Neural cell (in vitro differentiated cells): ENCODE data around the gene ZNF462. TPM values are rescaled to one million over a fixed set of nuclear protein-coding genes. Genes with fewer than 3 reads are reported as not detected.

ENCODE experiments used
- H2AFZ ChIP-seq: fragments of 200-600, 300-800 bp; sonication (generic), shearing (Covaris generic); 2 replicates; pipeline ENCODE4 v1.6.0; 2014; ENCODE audit warnings: low read depth, mild to moderate bottlenecking, antibody characterized with exemption, low read length, moderate library complexity
- H3F3A ChIP-seq: fragments of 200-600 bp; shearing (Covaris generic); 2 replicates; pipeline ENCODE4 v1.6.1; 2016; ENCODE audit warnings: mild to moderate bottlenecking, moderate library complexity, mixed read lengths, antibody characterized with exemption, low read length; ENCODE audit not compliant: insufficient read depth, poor library complexity, severe bottlenecking
- H3K27ac ChIP-seq: fragments of 200-600, 300-800 bp; sonication (generic), shearing (Covaris generic); 2 replicates; pipeline ENCODE4 v1.5.1; 2014; ENCODE audit warnings: mild to moderate bottlenecking, low read length, moderate library complexity
- H3K27me3 ChIP-seq: fragments of 300-800, 200-600 bp; sonication (generic), shearing (Covaris generic); 2 replicates; pipeline ENCODE4 v1.6.0; 2014; ENCODE audit warnings: mild to moderate bottlenecking, low read depth, low read length, moderate library complexity; ENCODE audit not compliant: insufficient read depth
- H3K36me3 ChIP-seq: fragments of 300-800, 200-600 bp; sonication (generic), shearing (Covaris generic); 2 replicates; pipeline ENCODE4 v1.5.1; 2014; ENCODE audit warnings: mild to moderate bottlenecking, antibody characterized with exemption, low read length, moderate library complexity; ENCODE audit not compliant: insufficient read depth
- H3K4me2 ChIP-seq: fragments of 300-800, 200-600 bp; sonication (generic), shearing (Covaris generic); 2 replicates; pipeline ENCODE4 v1.6.0; 2014; ENCODE audit warnings: mild to moderate bottlenecking, low read length
- H3K4me3 ChIP-seq: fragments of 300-800, 200-600 bp; sonication (generic), shearing (Covaris generic); 2 replicates; pipeline ENCODE4 v1.5.1; 2014; ENCODE audit warnings: mild to moderate bottlenecking, low read length, moderate library complexity
- H3K79me2 ChIP-seq: fragments of 200-600 bp; shearing (Covaris generic); replicated peaks from 2 replicates; pipeline ENCODE4 v1.6.0; 2014; ENCODE audit warnings: mild to moderate bottlenecking, low read length, moderate library complexity; ENCODE audit not compliant: insufficient read depth
- H3K9ac ChIP-seq: fragments of 300-800, 200-600 bp; sonication (generic), shearing (Covaris generic); 2 replicates; pipeline ENCODE4 v1.6.1; 2016; ENCODE audit warnings: mild to moderate bottlenecking, low read length, mixed read lengths
- H3K9me2 ChIP-seq: fragments of 200-600 bp; shearing (Covaris generic); 2 replicates; pipeline ENCODE4 v1.6.1; 2016; ENCODE audit warnings: mild to moderate bottlenecking, low read length, mixed read lengths; ENCODE audit not compliant: insufficient read depth
- H3K9me3 ChIP-seq: fragments of 200-600, 300-800 bp; sonication (generic), shearing (Covaris generic); 2 replicates; pipeline ENCODE4 v1.6.1; 2016; ENCODE audit warnings: mild to moderate bottlenecking, mixed run types, low read length, moderate library complexity, mixed read lengths
- H4K20me1 ChIP-seq: fragments of 200-600 bp; shearing (Covaris generic); 2 replicates; pipeline ENCODE4 v1.6.1; 2016; ENCODE audit warnings: mild to moderate bottlenecking, mixed run types; ENCODE audit not compliant: insufficient read depth
- EP300 ChIP-seq: fragments of 450-650 bp; conservative IDR thresholded peaks from 2 replicates; pipeline ENCODE4 v1.6.1; 2014; ENCODE audit warnings: antibody characterized with exemption, mild to moderate bottlenecking, moderate library complexity; ENCODE audit not compliant: poor library complexity, severe bottlenecking
- EZH2 ChIP-seq: fragments of 200-600, 300-800 bp; shearing (Covaris generic), sonication (generic); IDR thresholded peaks from 2 replicates; pipeline ENCODE4 v1.6.1; 2014; ENCODE audit warnings: antibody characterized with exemption, low read length, borderline replicate concordance, mild to moderate bottlenecking; ENCODE audit not compliant: insufficient read depth, poor library complexity, severe bottlenecking
- MXI1 ChIP-seq: fragments of 450-650 bp; conservative IDR thresholded peaks from 2 replicates; pipeline ENCODE4 v1.6.1; 2014; ENCODE audit warnings: antibody characterized with exemption, mild to moderate bottlenecking; ENCODE audit not compliant: poor library complexity, severe bottlenecking
- POLR2AphosphoS5 ChIP-seq: IDR thresholded peaks from 2 replicates; pipeline ENCODE4 v1.6.1; 2012
- RAD21 ChIP-seq: fragments of 450-650 bp; conservative IDR thresholded peaks from 2 replicates; pipeline ENCODE4 v1.6.1; 2014; ENCODE audit warnings: antibody characterized with exemption, mild to moderate bottlenecking, moderate library complexity
- SMC3 ChIP-seq: fragments of 450-650 bp; conservative IDR thresholded peaks from 2 replicates; pipeline ENCODE4 v1.6.1; 2014; ENCODE audit warnings: antibody characterized with exemption, mild to moderate bottlenecking, moderate library complexity; ENCODE audit not compliant: poor library complexity
- TAF1 ChIP-seq: IDR thresholded peaks from 2 replicates; pipeline ENCODE4 v1.6.1; 2012; ENCODE audit warnings: low read depth
- polyA plus RNA-seq: library from polyadenylated mRNA; depleted of rRNA; stranded (reverse); fragments of >200 nt; gene quantifications from 2 replicates; pipeline ENCODE4 v1.2.3, GENCODE V29; 2014
- TF ChIP-seq, protein P1 (sequence below): IDR thresholded peaks from 2 replicates; pipeline ENCODE4 v1.6.1; 2012; ENCODE audit warnings: borderline replicate concordance
- TF ChIP-seq, protein P2 (sequence below): fragments of 450-650 bp; IDR thresholded peaks from 2 replicates; pipeline ENCODE4 v1.5.1; 2014; ENCODE audit warnings: antibody characterized with exemption, mild to moderate bottlenecking, moderate library complexity; ENCODE audit not compliant: poor library complexity, severe bottlenecking

ZNF462 gene
- polyA plus RNA-seq, 1 donor from 2014 or later: 9.1 TPM

DNA sequence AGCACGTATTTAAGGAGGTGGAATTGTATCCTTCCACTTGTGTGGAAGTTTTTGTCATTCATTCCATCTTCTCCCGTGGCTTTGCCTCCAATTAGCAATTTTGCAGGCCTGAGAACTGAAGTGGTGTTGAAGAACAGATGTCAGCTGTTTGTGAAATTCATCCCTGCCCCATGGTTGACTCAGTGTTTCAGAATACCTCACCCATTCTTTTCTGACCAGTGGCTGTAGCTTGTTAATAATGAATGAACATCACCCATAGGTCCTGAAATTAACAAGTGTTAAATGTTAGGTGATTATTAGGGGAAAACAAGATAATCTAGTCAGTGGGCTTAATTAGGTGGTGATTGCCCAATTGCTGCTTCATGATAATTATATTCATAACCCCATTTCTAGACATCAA, 11.7 kb downstream of the ZNF462 start:
- H3K9me2 ChIP-seq: no peaks in the 10 kb centered on the region
- no peak overlapping the region for H3K27ac ChIP-seq
- no peaks in the 10 kb centered on the region for H3F3A ChIP-seq
- no peaks in the 10 kb centered on the region for H3K36me3 ChIP-seq
- no peak overlapping the region for H3K4me3 ChIP-seq
- TF ChIP-seq EZH2: no peak
- no peaks in the 10 kb centered on the region for H3K27me3 ChIP-seq
- H3K9me3 ChIP-seq: no peaks in the 10 kb centered on the region
- H4K20me1 ChIP-seq: peaks cover 4% of the 10 kb centered on the region
- H3K79me2 ChIP-seq: peaks cover 95% of the 10 kb centered on the region
- H2AFZ ChIP-seq: no peak overlapping the region
- no peak overlapping the region for H3K4me2 ChIP-seq
- H3K9ac ChIP-seq: no peak overlapping the region

DNA sequence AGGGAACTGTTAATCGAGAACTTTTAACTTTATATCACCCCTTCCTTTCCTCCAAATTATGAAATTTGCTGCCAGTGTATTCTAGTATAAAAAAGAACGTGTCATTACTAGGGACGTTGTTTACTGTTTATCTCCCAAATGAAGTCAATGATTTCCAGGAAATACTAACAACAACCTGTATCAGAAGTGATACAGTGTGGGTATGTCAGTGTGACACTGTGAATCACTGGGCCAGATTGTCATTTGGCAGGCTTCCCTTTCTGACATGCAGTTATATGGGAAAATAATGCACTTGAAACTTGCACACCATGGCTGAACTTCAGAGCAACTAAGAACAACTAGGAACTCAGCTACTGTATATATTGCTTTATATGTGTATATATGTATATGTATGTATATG, 12.6 kb downstream of the ZNF462 start:
- H3K4me2 ChIP-seq: no peak overlapping the region
- H3K27me3 ChIP-seq: no peaks in the 10 kb centered on the region
- no peak overlapping the region for H2AFZ ChIP-seq
- H4K20me1 ChIP-seq: peaks cover 4% of the 10 kb centered on the region
- no peaks in the 10 kb centered on the region for H3F3A ChIP-seq
- H3K36me3 ChIP-seq: no peaks in the 10 kb centered on the region
- no peaks in the 10 kb centered on the region for H3K9me3 ChIP-seq
- H3K9me2 ChIP-seq: no peaks in the 10 kb centered on the region
- H3K9ac ChIP-seq: no peak overlapping the region
- H3K27ac ChIP-seq: no peak overlapping the region
- H3K4me3 ChIP-seq: no peak overlapping the region
- no peak for TF ChIP-seq EP300
- no peak for TF ChIP-seq MXI1
- no peak for TF ChIP-seq EZH2
- no peak for TF ChIP-seq POLR2AphosphoS5
- peaks cover 95% of the 10 kb centered on the region for H3K79me2 ChIP-seq

DNA sequence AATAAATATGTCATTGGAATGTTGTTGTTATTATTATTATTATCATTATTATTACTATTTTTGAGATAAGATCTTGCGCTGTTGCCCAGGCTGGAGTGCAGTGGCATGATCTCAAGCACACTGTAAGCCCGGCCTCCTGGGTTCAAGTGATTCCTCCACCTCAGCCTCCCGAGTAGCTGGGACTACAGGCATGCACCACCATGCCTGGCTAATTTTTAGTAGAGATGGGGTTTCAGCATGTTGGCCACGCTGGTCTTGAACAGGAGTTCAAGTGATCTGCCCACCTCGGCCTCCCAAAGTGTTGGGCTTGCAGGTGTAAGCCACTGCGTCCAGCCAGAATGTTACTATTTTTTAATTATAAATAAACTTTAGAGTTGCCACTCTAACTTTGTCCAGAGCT, 14.4 kb downstream of the ZNF462 start:
- Histone ChIP-seq H3K27ac (no peak overlapping the region), H3K4me2 (no peak overlapping the region), H3K36me3 (no peaks in the 10 kb centered on the region), H3K27me3 (no peaks in the 10 kb centered on the region), H3F3A (no peaks in the 10 kb centered on the region), H3K4me3 (no peak overlapping the region), H3K9me3 (no peaks in the 10 kb centered on the region), H3K9ac (no peak overlapping the region), H3K9me2 (no peaks in the 10 kb centered on the region), H2AFZ (no peak overlapping the region), H4K20me1 (peaks cover 4% of the 10 kb centered on the region), H3K79me2 (peaks cover 95% of the 10 kb centered on the region)
- TF ChIP-seq EP300 (no peak), POLR2AphosphoS5 (no peak), MXI1 (no peak), SMC3 (no peak), EZH2 (no peak), RAD21 (no peak), TAF1 (no peak)
- TF ChIP-seq, protein P1, sequence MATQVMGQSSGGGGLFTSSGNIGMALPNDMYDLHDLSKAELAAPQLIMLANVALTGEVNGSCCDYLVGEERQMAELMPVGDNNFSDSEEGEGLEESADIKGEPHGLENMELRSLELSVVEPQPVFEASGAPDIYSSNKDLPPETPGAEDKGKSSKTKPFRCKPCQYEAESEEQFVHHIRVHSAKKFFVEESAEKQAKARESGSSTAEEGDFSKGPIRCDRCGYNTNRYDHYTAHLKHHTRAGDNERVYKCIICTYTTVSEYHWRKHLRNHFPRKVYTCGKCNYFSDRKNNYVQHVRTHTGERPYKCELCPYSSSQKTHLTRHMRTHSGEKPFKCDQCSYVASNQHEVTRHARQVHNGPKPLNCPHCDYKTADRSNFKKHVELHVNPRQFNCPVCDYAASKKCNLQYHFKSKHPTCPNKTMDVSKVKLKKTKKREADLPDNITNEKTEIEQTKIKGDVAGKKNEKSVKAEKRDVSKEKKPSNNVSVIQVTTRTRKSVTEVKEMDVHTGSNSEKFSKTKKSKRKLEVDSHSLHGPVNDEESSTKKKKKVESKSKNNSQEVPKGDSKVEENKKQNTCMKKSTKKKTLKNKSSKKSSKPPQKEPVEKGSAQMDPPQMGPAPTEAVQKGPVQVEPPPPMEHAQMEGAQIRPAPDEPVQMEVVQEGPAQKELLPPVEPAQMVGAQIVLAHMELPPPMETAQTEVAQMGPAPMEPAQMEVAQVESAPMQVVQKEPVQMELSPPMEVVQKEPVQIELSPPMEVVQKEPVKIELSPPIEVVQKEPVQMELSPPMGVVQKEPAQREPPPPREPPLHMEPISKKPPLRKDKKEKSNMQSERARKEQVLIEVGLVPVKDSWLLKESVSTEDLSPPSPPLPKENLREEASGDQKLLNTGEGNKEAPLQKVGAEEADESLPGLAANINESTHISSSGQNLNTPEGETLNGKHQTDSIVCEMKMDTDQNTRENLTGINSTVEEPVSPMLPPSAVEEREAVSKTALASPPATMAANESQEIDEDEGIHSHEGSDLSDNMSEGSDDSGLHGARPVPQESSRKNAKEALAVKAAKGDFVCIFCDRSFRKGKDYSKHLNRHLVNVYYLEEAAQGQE: no peak
- TF ChIP-seq, protein P2, sequence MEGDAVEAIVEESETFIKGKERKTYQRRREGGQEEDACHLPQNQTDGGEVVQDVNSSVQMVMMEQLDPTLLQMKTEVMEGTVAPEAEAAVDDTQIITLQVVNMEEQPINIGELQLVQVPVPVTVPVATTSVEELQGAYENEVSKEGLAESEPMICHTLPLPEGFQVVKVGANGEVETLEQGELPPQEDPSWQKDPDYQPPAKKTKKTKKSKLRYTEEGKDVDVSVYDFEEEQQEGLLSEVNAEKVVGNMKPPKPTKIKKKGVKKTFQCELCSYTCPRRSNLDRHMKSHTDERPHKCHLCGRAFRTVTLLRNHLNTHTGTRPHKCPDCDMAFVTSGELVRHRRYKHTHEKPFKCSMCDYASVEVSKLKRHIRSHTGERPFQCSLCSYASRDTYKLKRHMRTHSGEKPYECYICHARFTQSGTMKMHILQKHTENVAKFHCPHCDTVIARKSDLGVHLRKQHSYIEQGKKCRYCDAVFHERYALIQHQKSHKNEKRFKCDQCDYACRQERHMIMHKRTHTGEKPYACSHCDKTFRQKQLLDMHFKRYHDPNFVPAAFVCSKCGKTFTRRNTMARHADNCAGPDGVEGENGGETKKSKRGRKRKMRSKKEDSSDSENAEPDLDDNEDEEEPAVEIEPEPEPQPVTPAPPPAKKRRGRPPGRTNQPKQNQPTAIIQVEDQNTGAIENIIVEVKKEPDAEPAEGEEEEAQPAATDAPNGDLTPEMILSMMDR: no peak
